ENCODE data around the gene NF1. TPM values are rescaled to one million over a fixed set of nuclear protein-coding genes. Genes with fewer than 3 reads are reported as not detected.
"Not testable (repeated sequence)": the region's sequence is repeated elsewhere in the genome, so short reads cannot be mapped to it uniquely, and the experiment has no call there.

NF1 gene
- total RNA-seq, 4 donors from 2014 or later = 40.9 to 158 (median 113) TPM

DNA sequence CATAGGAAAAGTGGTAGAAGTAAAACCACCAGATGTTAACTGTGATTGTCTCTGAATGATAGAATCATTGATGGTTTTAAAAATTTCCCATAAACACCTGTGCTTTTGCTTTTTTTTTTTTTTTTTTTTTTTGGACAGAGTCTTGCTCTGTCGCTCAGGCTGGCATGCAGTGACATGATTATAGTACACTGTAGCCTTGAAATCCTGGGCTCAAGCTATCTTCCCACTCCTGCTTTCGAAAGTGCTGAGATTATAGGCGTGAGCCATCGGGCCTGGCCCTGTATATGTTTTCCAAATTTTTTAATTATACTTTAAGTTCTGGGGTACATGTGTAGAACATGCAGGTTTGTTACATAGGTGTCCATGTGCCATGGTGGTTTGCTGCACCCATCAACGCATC lies 80.5 kb downstream of the NF1 start:
- Histone ChIP-seq H3K36me3 (no peaks in the 10 kb centered on the region), H3K4me3 (no peak overlapping the region), H3K27ac (no peak overlapping the region), H3K4me1 (no peaks in the 10 kb centered on the region), H3K9me3 (no peaks in the 10 kb centered on the region), H3K27me3 (no peaks in the 10 kb centered on the region)
- intact Hi-C loops (cut with DNase I; ENCODE audit: low total_unique reads) = no loop called here
- no peak for DNase-seq
- TF ChIP-seq, protein P1, sequence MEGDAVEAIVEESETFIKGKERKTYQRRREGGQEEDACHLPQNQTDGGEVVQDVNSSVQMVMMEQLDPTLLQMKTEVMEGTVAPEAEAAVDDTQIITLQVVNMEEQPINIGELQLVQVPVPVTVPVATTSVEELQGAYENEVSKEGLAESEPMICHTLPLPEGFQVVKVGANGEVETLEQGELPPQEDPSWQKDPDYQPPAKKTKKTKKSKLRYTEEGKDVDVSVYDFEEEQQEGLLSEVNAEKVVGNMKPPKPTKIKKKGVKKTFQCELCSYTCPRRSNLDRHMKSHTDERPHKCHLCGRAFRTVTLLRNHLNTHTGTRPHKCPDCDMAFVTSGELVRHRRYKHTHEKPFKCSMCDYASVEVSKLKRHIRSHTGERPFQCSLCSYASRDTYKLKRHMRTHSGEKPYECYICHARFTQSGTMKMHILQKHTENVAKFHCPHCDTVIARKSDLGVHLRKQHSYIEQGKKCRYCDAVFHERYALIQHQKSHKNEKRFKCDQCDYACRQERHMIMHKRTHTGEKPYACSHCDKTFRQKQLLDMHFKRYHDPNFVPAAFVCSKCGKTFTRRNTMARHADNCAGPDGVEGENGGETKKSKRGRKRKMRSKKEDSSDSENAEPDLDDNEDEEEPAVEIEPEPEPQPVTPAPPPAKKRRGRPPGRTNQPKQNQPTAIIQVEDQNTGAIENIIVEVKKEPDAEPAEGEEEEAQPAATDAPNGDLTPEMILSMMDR (IDR thresholded peaks at IDR 0.05) = no peak
- no peak for TF ChIP-seq POLR2A (IDR thresholded peaks at IDR 0.05)

DNA sequence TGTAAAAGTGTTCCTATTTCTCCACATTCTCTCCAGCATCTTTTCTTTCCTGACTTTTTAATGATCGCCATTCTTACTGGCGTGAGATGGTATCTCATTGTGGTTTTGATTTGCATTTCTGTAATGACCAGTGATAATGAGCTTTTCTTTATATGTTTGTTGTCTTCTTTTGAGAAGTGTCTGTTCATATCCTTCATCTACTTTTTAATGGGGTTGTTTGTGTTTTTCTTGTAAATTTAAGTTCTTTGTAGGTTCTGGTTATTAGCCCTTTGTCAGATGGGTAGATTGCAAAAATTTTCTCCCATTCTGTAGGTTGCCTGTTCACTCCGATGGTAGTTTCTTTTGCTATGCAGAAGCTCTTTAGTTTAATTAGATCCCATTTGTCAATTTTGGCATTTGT lies 81.4 kb downstream of the NF1 start:
- intact Hi-C loops (cut with DNase I; ENCODE audit: low total_unique reads) = not testable (repeated sequence)

DNA sequence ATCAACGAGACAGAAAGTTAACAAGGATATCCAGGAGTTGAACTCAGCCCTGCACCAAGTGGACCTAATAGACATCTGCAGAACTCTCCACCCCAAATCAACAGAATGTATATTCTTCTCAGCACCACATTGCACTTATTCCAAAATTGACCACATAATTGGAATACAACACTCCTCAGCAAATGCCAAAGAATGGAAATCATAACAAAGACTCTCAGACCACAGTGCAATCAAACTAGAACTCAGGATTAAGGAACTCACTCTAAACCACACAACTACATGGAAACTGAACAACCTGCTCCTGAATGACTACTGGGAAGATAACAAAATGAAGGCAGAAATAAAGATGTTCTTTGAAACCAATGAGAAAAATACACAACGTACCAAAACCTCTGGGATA lies 84.2 kb downstream of the NF1 start:
- DNase-seq; H3K4me1 ChIP-seq; H3K27me3 ChIP-seq; H3K4me3 ChIP-seq; intact Hi-C loops (cut with DNase I; ENCODE audit: low total_unique reads); H3K36me3 ChIP-seq; H3K27ac ChIP-seq; H3K9me3 ChIP-seq: not testable (repeated sequence)

More for the DNA sequence above, 81.4 kb downstream of the NF1 start:
- H3K9me3 ChIP-seq, H3K4me1 ChIP-seq, H3K4me3 ChIP-seq, H3K36me3 ChIP-seq, DNase-seq, H3K27ac ChIP-seq, H3K27me3 ChIP-seq: not testable (repeated sequence)

DNA sequence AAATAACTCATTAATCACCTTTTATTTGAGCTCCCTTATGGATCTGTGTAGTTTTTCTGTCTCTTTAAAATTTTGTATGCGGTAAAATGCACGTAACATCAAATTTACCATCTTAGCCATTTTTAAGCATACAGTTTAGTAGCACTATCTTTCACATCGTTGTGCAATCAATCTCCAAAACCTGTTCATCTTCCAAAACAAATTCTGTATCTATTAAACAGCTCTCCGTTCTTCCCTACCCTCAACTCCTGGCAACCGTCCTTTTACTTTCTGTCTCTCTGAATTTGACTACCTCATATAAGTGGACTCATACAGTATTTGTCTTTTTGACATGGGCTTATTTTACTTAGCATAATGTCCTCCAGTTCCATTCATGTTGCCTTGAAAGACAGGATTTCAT lies 100.5 kb downstream of the NF1 start:
- H3K4me3 ChIP-seq = no peak overlapping the region
- H3K36me3 ChIP-seq = no peaks in the 10 kb centered on the region
- no peaks in the 10 kb centered on the region for H3K9me3 ChIP-seq
- H3K4me1 ChIP-seq = no peaks in the 10 kb centered on the region
- H3K27me3 ChIP-seq = no peaks in the 10 kb centered on the region
- no peak for DNase-seq
- intact Hi-C loops (cut with DNase I; ENCODE audit: low total_unique reads) = no loop called here
- no peak overlapping the region for H3K27ac ChIP-seq
- TF ChIP-seq, protein P1 (IDR thresholded peaks at IDR 0.05) = no peak
- no peak for TF ChIP-seq POLR2A (IDR thresholded peaks at IDR 0.05)

DNA sequence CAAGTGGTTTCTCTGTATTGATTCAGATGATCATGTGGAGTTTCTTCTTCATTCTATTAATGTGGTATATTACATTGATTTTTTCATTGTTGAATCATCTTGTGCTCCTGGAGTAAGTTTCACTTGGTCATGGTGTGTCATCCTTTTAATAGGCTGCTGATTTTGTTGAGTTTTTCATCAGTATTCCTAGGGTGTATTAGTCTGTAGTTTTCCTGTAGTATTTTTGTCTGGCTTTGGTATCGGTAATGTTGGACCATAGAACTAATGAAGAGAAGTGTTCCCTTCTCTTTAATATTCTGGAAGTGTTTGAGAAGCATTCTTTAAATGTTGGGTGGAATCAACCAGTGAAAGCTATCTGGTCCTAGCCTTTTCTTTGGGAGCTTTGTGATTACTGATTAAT lies 103.2 kb downstream of the NF1 start:
- H3K36me3 ChIP-seq = no peaks in the 10 kb centered on the region
- H3K4me1 ChIP-seq = no peaks in the 10 kb centered on the region
- DNase-seq = no peak
- no peak overlapping the region for H3K27ac ChIP-seq
- H3K9me3 ChIP-seq = no peaks in the 10 kb centered on the region
- H3K4me3 ChIP-seq = no peak overlapping the region
- TF ChIP-seq POLR2A (IDR thresholded peaks at IDR 0.05) = no peak
- TF ChIP-seq, protein P1 (IDR thresholded peaks at IDR 0.05) = no peak
- intact Hi-C loops (cut with DNase I; ENCODE audit: low total_unique reads) = no loop called here
- H3K27me3 ChIP-seq = no peaks in the 10 kb centered on the region

DNA sequence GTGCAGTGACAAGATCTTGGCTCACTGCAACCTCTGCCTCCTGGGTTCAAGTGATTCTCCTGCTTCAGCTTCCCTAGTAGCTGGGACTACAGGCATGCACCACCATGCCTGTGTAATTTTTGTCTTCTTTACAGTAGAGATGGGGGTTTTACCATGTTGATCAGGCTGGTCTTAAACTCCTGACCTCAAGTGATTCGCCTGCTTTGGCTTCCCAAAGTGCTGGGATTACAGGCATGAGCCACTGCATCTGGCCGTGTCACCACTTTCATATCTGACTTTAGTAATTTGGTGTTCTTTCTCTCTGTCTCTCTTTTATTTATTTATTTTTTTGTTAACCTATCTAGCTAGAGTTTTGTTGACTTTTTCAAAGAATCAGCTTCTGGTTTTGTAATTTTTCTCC lies 103.9 kb downstream of the NF1 start:
- H3K27ac ChIP-seq; intact Hi-C loops (cut with DNase I; ENCODE audit: low total_unique reads); DNase-seq; H3K9me3 ChIP-seq; H3K4me1 ChIP-seq; H3K27me3 ChIP-seq; H3K4me3 ChIP-seq; H3K36me3 ChIP-seq: not testable (repeated sequence)

DNA sequence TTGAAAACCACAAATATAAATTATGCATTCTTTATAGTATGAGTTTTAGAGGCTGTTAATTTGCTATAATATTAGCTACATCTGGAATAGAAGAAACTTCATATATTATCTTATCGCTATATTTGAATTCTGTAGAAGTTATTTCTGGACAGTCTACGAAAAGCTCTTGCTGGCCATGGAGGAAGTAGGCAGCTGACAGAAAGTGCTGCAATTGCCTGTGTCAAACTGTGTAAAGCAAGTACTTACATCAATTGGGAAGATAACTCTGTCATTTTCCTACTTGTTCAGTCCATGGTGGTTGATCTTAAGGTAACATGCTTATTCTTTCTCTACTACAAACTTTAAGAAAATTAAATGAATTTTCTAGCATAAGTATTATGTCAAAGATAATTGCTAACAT lies 105.5 kb downstream of the NF1 start:
- Histone ChIP-seq H3K4me3 (no peak overlapping the region), H3K36me3 (no peaks in the 10 kb centered on the region), H3K27me3 (no peaks in the 10 kb centered on the region), H3K27ac (no peak overlapping the region), H3K4me1 (no peaks in the 10 kb centered on the region), H3K9me3 (no peaks in the 10 kb centered on the region)
- TF ChIP-seq POLR2A (IDR thresholded peaks at IDR 0.05) = no peak
- TF ChIP-seq, protein P1 (IDR thresholded peaks at IDR 0.05) = no peak
- no peak for DNase-seq
- intact Hi-C loops (cut with DNase I; ENCODE audit: low total_unique reads) = no loop called here
